ENCODE measurements around the gene GCNT1.

GRCh38 chr9:76459694-76460635, 983 bp downstream of the GCNT1 start:
- TF ChIP-seq HMGXB4 (CRISPR knock-in tag; IDR thresholded peaks at IDR 0.05): no peak; the same call in 1 of the 2 replicates
- no peak for TF ChIP-seq CTCF (IDR thresholded peaks at IDR 0.05)
- TF ChIP-seq USF2 (CRISPR knock-in tag; IDR thresholded peaks at IDR 0.05): no peak
- no peak for TF ChIP-seq FOXP4 (CRISPR knock-in tag; IDR thresholded peaks at IDR 0.05)
- TF ChIP-seq FOXJ3 (CRISPR knock-in tag; IDR thresholded peaks at IDR 0.05; ENCODE audit: borderline replicate concordance): no peak
- no peak for TF ChIP-seq HMGA2 (CRISPR knock-in tag; IDR thresholded peaks at IDR 0.05)
- TF ChIP-seq ELF4 (CRISPR knock-in tag; IDR thresholded peaks at IDR 0.05; ENCODE audit: low read depth): no peak
- TF ChIP-seq SMAD3 (CRISPR knock-in tag; IDR thresholded peaks at IDR 0.05; ENCODE audit: borderline replicate concordance): no peak
- TF ChIP-seq NFYB (CRISPR knock-in tag; conservative IDR thresholded peaks at IDR 0.05; ENCODE audit: low read depth): no peak

Data from WTC11 (cell line).